Measurements from ENCODE around the gene SH3GL1. TPM values are rescaled to one million over a fixed set of nuclear protein-coding genes. Genes with fewer than 3 reads are reported as not detected.
A peak's percentile ranks its signal among the peaks of the same experiment; 100 is the strongest.

Gene SH3GL1
- total and polyA plus RNA-seq, 9 of the 15 experiments (the other 6 are each of a cell fraction or from before 2014, with no cell fraction given), result 1.7 to 75.3 (median 25.7) TPM

DNA sequence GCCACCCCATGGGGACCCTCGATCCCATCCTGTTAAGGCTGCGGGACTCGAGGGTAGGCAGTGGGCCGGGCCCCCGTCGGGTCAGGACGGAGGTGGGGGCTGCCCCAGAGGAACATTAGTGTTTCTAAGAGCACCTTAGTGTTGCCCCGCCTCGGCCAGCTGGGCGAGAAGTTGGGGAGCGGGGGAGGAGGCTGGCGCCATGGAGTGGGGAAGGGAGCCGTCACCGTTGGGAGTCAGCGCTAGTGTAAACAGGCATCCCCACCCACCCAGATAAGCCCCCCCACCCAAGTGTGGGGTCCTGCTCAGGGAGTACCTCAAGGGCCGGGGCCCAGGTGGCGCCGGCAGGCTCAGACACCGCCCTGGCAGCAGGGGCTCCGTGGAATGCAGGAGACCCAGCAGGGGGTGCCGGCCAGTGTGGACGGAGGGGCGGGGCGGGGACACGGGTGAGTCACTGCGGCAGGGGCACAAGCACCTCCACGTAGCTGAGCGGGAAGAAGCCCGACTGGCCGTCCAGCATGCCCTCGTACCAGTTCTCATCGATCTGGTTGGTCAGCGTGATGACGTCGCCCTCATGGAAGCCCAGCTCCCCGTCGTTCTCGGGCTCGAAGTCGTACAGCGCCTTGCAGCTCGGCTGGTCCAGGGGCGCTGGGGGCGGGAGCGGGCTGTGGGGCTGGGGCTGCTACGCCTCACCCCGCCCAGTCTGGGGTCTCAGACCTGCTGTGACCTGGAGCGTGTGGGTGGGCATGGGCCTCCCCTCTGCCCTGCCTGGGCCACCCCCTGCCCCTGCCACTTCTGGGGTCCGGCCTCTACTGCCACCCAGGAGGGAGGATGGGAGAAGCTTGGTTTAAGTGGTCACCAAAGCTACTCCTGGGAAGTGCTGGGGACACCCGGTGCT lies 38.9 kb downstream of the SH3GL1 start (continued):
- TF ChIP-seq SAFB2 (IDR thresholded peaks at IDR 0.05; ENCODE audit: borderline replicate concordance, low read depth, low read length, severe bottlenecking) (no peak), PHTF2 (CRISPR knock-in tag; IDR thresholded peaks at IDR 0.05) (no peak), ZFX (CRISPR knock-in tag; IDR thresholded peaks at IDR 0.05) (peak; percentile 19; the same call in 1 of the 2 replicates)
- TF ChIP-seq, protein P1, sequence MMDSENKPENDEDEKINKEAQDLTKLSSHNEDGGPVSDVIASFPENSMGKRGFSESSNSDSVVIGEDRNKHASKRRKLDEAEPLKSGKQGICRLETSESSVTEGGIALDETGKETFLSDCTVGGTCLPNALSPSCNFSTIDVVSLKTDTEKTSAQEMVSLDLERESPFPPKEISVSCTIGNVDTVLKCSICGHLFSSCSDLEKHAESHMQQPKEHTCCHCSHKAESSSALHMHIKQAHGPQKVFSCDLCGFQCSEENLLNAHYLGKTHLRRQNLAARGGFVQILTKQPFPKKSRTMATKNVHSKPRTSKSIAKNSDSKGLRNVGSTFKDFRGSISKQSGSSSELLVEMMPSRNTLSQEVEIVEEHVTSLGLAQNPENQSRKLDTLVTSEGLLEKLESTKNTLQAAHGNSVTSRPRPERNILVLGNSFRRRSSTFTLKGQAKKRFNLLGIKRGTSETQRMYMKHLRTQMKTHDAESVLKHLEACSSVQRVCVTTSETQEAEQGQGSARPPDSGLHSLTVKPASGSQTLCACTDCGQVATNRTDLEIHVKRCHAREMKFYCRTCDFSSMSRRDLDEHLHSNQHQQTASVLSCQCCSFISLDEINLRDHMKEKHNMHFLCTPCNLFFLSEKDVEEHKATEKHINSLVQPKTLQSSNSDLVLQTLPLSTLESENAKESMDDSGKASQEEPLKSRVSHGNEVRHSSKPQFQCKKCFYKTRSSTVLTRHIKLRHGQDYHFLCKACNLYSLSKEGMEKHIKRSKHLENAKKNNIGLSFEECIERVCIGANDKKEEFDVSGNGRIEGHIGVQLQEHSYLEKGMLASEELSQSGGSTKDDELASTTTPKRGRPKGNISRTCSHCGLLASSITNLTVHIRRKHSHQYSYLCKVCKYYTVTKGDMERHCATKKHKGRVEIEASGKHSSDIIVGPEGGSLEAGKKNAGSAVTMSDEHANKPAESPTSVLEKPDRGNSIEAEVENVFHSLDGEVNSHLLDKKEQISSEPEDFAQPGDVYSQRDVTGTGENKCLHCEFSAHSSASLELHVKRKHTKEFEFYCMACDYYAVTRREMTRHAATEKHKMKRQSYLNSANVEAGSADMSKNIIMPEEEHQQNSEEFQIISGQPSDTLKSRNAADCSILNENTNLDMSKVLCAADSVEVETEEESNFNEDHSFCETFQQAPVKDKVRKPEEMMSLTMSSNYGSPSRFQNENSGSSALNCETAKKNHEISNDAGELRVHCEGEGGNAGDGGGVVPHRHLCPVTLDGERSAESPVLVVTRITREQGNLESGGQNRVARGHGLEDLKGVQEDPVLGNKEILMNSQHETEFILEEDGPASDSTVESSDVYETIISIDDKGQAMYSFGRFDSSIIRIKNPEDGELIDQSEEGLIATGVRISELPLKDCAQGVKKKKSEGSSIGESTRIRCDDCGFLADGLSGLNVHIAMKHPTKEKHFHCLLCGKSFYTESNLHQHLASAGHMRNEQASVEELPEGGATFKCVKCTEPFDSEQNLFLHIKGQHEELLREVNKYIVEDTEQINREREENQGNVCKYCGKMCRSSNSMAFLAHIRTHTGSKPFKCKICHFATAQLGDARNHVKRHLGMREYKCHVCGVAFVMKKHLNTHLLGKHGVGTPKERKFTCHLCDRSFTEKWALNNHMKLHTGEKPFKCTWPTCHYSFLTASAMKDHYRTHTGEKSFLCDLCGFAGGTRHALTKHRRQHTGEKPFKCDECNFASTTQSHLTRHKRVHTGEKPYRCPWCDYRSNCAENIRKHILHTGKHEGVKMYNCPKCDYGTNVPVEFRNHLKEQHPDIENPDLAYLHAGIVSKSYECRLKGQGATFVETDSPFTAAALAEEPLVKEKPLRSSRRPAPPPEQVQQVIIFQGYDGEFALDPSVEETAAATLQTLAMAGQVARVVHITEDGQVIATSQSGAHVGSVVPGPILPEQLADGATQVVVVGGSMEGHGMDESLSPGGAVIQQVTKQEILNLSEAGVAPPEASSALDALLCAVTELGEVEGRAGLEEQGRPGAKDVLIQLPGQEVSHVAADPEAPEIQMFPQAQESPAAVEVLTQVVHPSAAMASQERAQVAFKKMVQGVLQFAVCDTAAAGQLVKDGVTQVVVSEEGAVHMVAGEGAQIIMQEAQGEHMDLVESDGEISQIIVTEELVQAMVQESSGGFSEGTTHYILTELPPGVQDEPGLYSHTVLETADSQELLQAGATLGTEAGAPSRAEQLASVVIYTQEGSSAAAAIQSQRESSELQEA (IDR thresholded peaks at IDR 0.05; ENCODE audit: low read depth), result no peak

Data from K562 (cell line).